GM20431 (cell line): ENCODE data around the gene AFDN.

Experiments
- in situ Hi-C: fragments of 300-500 bp; cut with MseI, MboI; formaldehyde crosslinking; loops from one replicate; pipeline ENCODE4 v1.15.0; 2020; ENCODE audit warnings: low sequenced_read_pairs; ENCODE audit not compliant: unreplicated experiment

Gene AFDN

GRCh38 chr6:167907837-167908681 lies 81.3 kb downstream of the AFDN start:
- in situ Hi-C loops, result no loop called here

GRCh38 chr6:167910007-167910406 lies 83.3 kb downstream of the AFDN start:
- in situ Hi-C loops, result no loop called here

- in situ Hi-C loops, result no loop called here
These were observed 83.9 kb downstream of the AFDN start for GRCh38 chr6:167910652-167911051.

GRCh38 chr6:167912494-167912893 lies 85.8 kb downstream of the AFDN start:
- in situ Hi-C loops, result no loop called here

- in situ Hi-C loops, result no loop called here
These were observed 87.0 kb downstream of the AFDN start for GRCh38 chr6:167913699-167914098.

GRCh38 chr6:167915139-167915538 lies 88.4 kb downstream of the AFDN start:
- in situ Hi-C loops, result no loop called here

- in situ Hi-C loops, result no loop called here
These were observed 90.9 kb downstream of the AFDN start for GRCh38 chr6:167917551-167918154.

- in situ Hi-C loops, result no loop called here
These were observed 92.0 kb downstream of the AFDN start for GRCh38 chr6:167918548-167919278.

GRCh38 chr6:167919349-167919748 lies 92.6 kb downstream of the AFDN start:
- in situ Hi-C loops, result no loop called here

- in situ Hi-C loops, result no loop called here
These were observed 93.5 kb downstream of the AFDN start for GRCh38 chr6:167920165-167920564.

GRCh38 chr6:167921831-167922230 lies 95.1 kb downstream of the AFDN start:
- in situ Hi-C loops, result no loop called here

GRCh38 chr6:167925026-167925425 lies 98.3 kb downstream of the AFDN start:
- in situ Hi-C loops, result no loop called here

GRCh38 chr6:167927246-167927645 lies 100.5 kb downstream of the AFDN start:
- in situ Hi-C loops, result no loop called here

GRCh38 chr6:167928111-167928510 lies 101.4 kb downstream of the AFDN start:
- in situ Hi-C loops, result no loop called here

- in situ Hi-C loops, result no loop called here
These were observed 103.6 kb downstream of the AFDN start for GRCh38 chr6:167930295-167930694.

GRCh38 chr6:167932468-167933276 lies 106.0 kb downstream of the AFDN start:
- in situ Hi-C loops, result no loop called here

- in situ Hi-C loops, result no loop called here
These were observed 106.6 kb downstream of the AFDN start for GRCh38 chr6:167933290-167933689.

GRCh38 chr6:167933847-167934246 lies 107.1 kb downstream of the AFDN start:
- in situ Hi-C loops, result no loop called here

GRCh38 chr6:167934426-167934864 lies 107.7 kb downstream of the AFDN start:
- in situ Hi-C loops, result no loop called here

GRCh38 chr6:167936051-167936450 lies 109.3 kb downstream of the AFDN start:
- in situ Hi-C loops, result no loop called here
